Neuronal stem cell (in vitro differentiated cells): ENCODE results near the gene MORN5.
A peak's percentile ranks its signal among the peaks of the same experiment; 100 is the strongest.

Experiments used
- DNase-seq: peaks from one replicate; pipeline ENCODE4 v3.0.0-alpha.2; 2013; ENCODE audit warnings: low spot score
- H2AFZ ChIP-seq: one replicate; pipeline ENCODE4 v1.6.1; 2013; ENCODE audit warnings: mild to moderate bottlenecking, low read length, inconsistent platforms
- H2AK5ac ChIP-seq: 2 replicates; pipeline ENCODE4 v1.6.1; 2013; ENCODE audit warnings: low read depth, mild to moderate bottlenecking, inconsistent platforms, low read length, moderate library complexity, mixed read lengths
- H2BK120ac ChIP-seq: 2 replicates; pipeline ENCODE4 v1.6.1; 2013; ENCODE audit warnings: low read depth, mild to moderate bottlenecking, inconsistent platforms, low read length, moderate library complexity, mixed read lengths
- H2BK12ac ChIP-seq: one replicate; pipeline ENCODE4 v1.6.1; 2013; ENCODE audit warnings: low read length, inconsistent platforms
- H2BK15ac ChIP-seq: 2 replicates; pipeline ENCODE4 v1.6.1; 2013; ENCODE audit warnings: mild to moderate bottlenecking, low read length, inconsistent platforms, mixed read lengths
- H2BK5ac ChIP-seq: one replicate; pipeline ENCODE4 v1.6.1; 2013; ENCODE audit warnings: inconsistent platforms, mild to moderate bottlenecking, low read length, moderate library complexity
- H3K14ac ChIP-seq: one replicate; pipeline ENCODE4 v1.6.1; 2013; ENCODE audit warnings: low read length, inconsistent platforms
- H3K18ac ChIP-seq: 2 replicates; pipeline ENCODE4 v1.6.1; 2013; ENCODE audit warnings: low read length, inconsistent platforms
- H3K23ac ChIP-seq: 2 replicates; pipeline ENCODE4 v1.6.1; 2013; ENCODE audit warnings: low read depth, mild to moderate bottlenecking, mixed read lengths, low read length, inconsistent platforms; ENCODE audit not compliant: poor library complexity
- H3K27ac ChIP-seq: replicated peaks from 3 replicates; pipeline ENCODE4 v1.5.1; 2013; ENCODE audit warnings: low read length, inconsistent platforms
- H3K27me3 ChIP-seq, 3 experiments: 2 replicates each; pipeline ENCODE4 v1.6.1; 2013; ENCODE audit warnings: low read length in 3 of 3, mild to moderate bottlenecking in 2 of 3, inconsistent platforms in 1 of 3, low read depth in 1 of 3, mixed read lengths in 1 of 3, moderate library complexity in 1 of 3; ENCODE audit not compliant: control insufficient read depth in 3 of 3, insufficient read depth in 3 of 3
- H3K36me3 ChIP-seq, 2 donors: replicated peaks in 1 of 2; 2 replicates each; pipeline ENCODE4 v1.6.1; 2013; ENCODE audit warnings: low read length in 2 of 2; ENCODE audit not compliant: control insufficient read depth in 2 of 2, insufficient read depth in 2 of 2
- H3K4ac ChIP-seq: 2 replicates; pipeline ENCODE4 v1.6.1; 2013; ENCODE audit warnings: inconsistent platforms, mild to moderate bottlenecking, low read length, moderate library complexity
- H3K4me1 ChIP-seq, 2 donors: 1 replicate in 1 of 2; 2 replicates in 1 of 2; pipeline ENCODE4 v1.6.1; 2013; ENCODE audit warnings: low read length in 2 of 2, low read depth in 1 of 2; ENCODE audit not compliant: control insufficient read depth in 2 of 2, insufficient read depth in 1 of 2
- H3K4me2 ChIP-seq: one replicate; pipeline ENCODE4 v1.6.1; 2013; ENCODE audit warnings: mild to moderate bottlenecking, low read length, inconsistent platforms; ENCODE audit not compliant: insufficient read depth, poor library complexity, severe bottlenecking
- H3K4me3 ChIP-seq, 2 donors: 2 replicates each; pipeline ENCODE4 v1.5.1; 2013; ENCODE audit warnings: low read length in 2 of 2, mild to moderate bottlenecking in 2 of 2, inconsistent platforms in 1 of 2, moderate library complexity in 1 of 2
- H3K79me1 ChIP-seq: one replicate; pipeline ENCODE4 v1.6.1; 2013; ENCODE audit warnings: low read depth, mild to moderate bottlenecking, inconsistent platforms, low read length, moderate library complexity
- H3K9ac ChIP-seq: one replicate; pipeline ENCODE4 v1.6.1; 2013; ENCODE audit warnings: mild to moderate bottlenecking, low read depth, low read length, inconsistent platforms; ENCODE audit not compliant: poor library complexity
- H3K9me3 ChIP-seq, 2 donors: replicated peaks in 1 of 2; 2 replicates each; pipeline versions ENCODE3 to v1.6.1; 2013; ENCODE audit warnings: low read length in 2 of 2, mild to moderate bottlenecking in 2 of 2, inconsistent platforms in 1 of 2, low read depth in 1 of 2, mixed read lengths in 1 of 2, moderate library complexity in 1 of 2; ENCODE audit not compliant: control insufficient read depth in 2 of 2, insufficient read depth in 1 of 2
- H4K8ac ChIP-seq: one replicate; pipeline ENCODE4 v1.6.1; 2013; ENCODE audit warnings: low read depth, mild to moderate bottlenecking, inconsistent platforms, low read length, moderate library complexity
- H4K91ac ChIP-seq: one replicate; pipeline ENCODE4 v1.6.1; 2013; ENCODE audit warnings: low read length, low read depth, mild to moderate bottlenecking, inconsistent platforms; ENCODE audit not compliant: poor library complexity
- WGBS, 2 donors: extraction: QIAGEN DNeasy Blood & Tissue Kit; methylation state at CpG; one replicate each; pipeline ENCODE4 v1.1.7; 2013; ENCODE audit warnings: missing lambda C conversion rate in 2 of 2, mixed read lengths in 1 of 2; ENCODE audit not compliant: insufficient read length in 2 of 2, insufficient replicate concordance in 1 of 2; ENCODE audit errors: extremely low coverage in 2 of 2; 5-methylcytosine and 5-hydroxymethylcytosine counted together

Gene MORN5

DNA sequence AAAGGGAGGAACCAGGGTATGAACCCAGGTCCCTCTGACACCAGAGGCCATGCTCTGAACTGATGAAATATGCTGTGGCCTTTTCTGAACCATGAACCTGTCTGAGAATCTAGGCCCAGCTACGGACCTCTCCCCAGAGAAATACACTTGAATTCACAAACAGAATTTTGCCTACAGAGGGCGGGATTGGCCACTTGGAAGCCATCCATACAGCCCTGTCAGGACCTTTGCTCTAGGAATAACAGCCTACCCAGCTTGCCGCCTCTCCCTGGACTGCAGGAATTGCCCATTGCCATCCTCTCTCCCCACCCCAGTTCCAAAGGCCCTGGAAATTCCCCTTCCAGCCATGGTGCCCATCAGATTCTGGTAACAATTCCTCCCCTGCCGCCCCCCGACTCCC is 26.6 kb downstream of the MORN5 start:
- Histone ChIP-seq H3K14ac (no peak overlapping the region), H3K9me3 (no peaks in the 10 kb centered on the region), H2BK120ac (no peak overlapping the region), H2BK12ac (no peak overlapping the region), H3K36me3 (no peaks in the 10 kb centered on the region), H2BK5ac (no peak overlapping the region), H3K9ac (no peak overlapping the region), H4K8ac (no peak overlapping the region), H3K4me2 (no peak overlapping the region), H2AK5ac (no peak overlapping the region), H3K4me1 (peaks cover 0 to 2% of the 10 kb centered on the region in 2 donors), H3K27me3 (peaks cover 0 to 57% (median 0%) of the 10 kb centered on the region in 3 experiments), H3K4ac (no peak overlapping the region), H4K91ac (no peak overlapping the region), H3K79me1 (no peaks in the 10 kb centered on the region), H3K27ac (no peak overlapping the region), H2BK15ac (no peak overlapping the region), H3K4me3 (no peak overlapping the region), H3K23ac (no peak overlapping the region), H3K18ac (no peak overlapping the region), H2AFZ (no peak overlapping the region)
- no CpG with 5 or more reads among the region's 5 CpGs for WGBS, 2 donors
- DNase-seq: no peak

DNA sequence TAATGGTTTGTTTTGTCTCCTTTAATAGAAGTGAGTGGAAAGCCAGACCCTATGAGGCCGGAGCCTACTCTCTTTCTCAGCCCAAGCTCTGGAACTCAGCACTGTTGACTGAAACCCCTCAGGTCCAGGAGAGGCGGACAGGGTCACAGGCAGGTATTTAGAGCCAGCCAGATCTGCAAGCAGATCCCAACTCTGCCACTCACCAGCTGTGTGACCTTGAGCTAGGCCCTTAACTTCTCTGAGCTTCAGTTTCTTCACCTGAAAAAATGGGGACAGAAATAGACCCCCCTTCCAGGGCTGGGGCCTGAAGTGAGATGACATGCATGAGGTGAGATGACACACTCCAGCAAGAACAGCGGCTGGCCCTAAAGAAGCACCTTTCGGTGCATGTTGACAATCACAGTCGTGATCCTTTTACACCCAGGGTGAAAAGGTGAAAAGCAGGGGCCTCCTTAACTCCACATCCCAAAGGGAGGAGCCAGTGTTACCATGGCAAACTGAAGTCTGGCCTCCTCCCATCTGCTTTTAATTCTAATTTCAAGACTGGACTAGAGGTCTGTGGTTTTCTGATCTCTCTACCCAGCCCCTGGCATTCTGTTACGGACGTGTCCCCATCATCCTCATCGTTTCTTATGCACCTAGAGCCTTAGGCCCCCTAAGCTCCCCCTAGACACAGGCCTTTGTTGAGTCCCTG is 27.2 kb downstream of the MORN5 start:
- no CpG with 5 or more reads among the region's 8 CpGs for WGBS, 2 donors
- H4K91ac ChIP-seq: no peak overlapping the region
- no peak overlapping the region for H3K9ac ChIP-seq
- no peak overlapping the region for H3K4me2 ChIP-seq
- H4K8ac ChIP-seq: no peak overlapping the region
- no peaks in the 10 kb centered on the region for H3K79me1 ChIP-seq
- H3K36me3 ChIP-seq: no peaks in the 10 kb centered on the region
- H3K4me1 ChIP-seq: peaks cover 0 to 2% of the 10 kb centered on the region in 2 donors
- H3K27ac ChIP-seq: no peak overlapping the region
- H3K9me3 ChIP-seq: no peaks in the 10 kb centered on the region
- DNase-seq: no peak
- no peak overlapping the region for H3K14ac ChIP-seq
- H2AFZ ChIP-seq: no peak overlapping the region
- no peak overlapping the region for H3K4ac ChIP-seq
- H2BK12ac ChIP-seq: no peak overlapping the region
- H3K27me3 ChIP-seq: peaks cover 0 to 63% (median 0%) of the 10 kb centered on the region in 3 experiments
- no peak overlapping the region for H2BK5ac ChIP-seq
- no peak overlapping the region for H2BK120ac ChIP-seq
- H2AK5ac ChIP-seq: no peak overlapping the region
- H2BK15ac ChIP-seq: no peak overlapping the region
- no peak overlapping the region for H3K4me3 ChIP-seq
- H3K23ac ChIP-seq: no peak overlapping the region
- H3K18ac ChIP-seq: no peak overlapping the region

- Histone ChIP-seq H3K9me3 (no peaks in the 10 kb centered on the region), H3K4me2 (no peak overlapping the region), H2BK5ac (no peak overlapping the region), H3K27ac (no peak overlapping the region), H2AFZ (no peak overlapping the region), H2BK15ac (no peak overlapping the region), H3K4me3 (no peak overlapping the region), H3K23ac (no peak overlapping the region), H2BK120ac (no peak overlapping the region), H3K36me3 (no peaks in the 10 kb centered on the region), H3K27me3 (peaks cover 0 to 64% (median 0%) of the 10 kb centered on the region in 3 experiments), H3K79me1 (no peaks in the 10 kb centered on the region), H4K91ac (no peak overlapping the region), H2AK5ac (no peak overlapping the region), H4K8ac (no peak overlapping the region), H3K4ac (no peak overlapping the region), H3K9ac (no peak overlapping the region), H3K18ac (no peak overlapping the region), H3K4me1 (peaks cover 0 to 2% of the 10 kb centered on the region in 2 donors), H3K14ac (peak overlapping the region; percentile 1), H2BK12ac (no peak overlapping the region)
- no CpG with 5 or more reads among the region's 6 CpGs for WGBS, 2 donors
- no peak for DNase-seq
Measured at GRCh38 chr9:122188369-122188768, 28.7 kb downstream of the MORN5 start.

GRCh38 chr9:122190597-122191381 is 31.1 kb downstream of the MORN5 start:
- Histone ChIP-seq H2BK15ac (no peak overlapping the region), H3K14ac (no peak overlapping the region), H3K36me3 (no peaks in the 10 kb centered on the region), H4K8ac (no peak overlapping the region), H3K9ac (no peak overlapping the region), H2BK5ac (no peak overlapping the region), H3K9me3 (no peaks in the 10 kb centered on the region), H4K91ac (no peak overlapping the region), H2AK5ac (peak overlapping the region; percentile 80), H3K23ac (peak overlapping the region; percentile 38), H2BK12ac (no peak overlapping the region), H3K4me3 (peak overlapping the region in 1 of 2 donors; percentile 12), H2AFZ (no peak overlapping the region), H3K18ac (peak overlapping the region; percentile 41), H3K27me3 (peaks cover 0 to 70% (median 0%) of the 10 kb centered on the region in 3 experiments), H3K4ac (no peak overlapping the region), H3K4me1 (peaks cover 0 to 2% of the 10 kb centered on the region in 2 donors), H3K27ac (no peak overlapping the region), H3K79me1 (no peaks in the 10 kb centered on the region), H3K4me2 (no peak overlapping the region), H2BK120ac (no peak overlapping the region)
- WGBS, 2 donors: no CpG with 5 or more reads among the region's 12 CpGs
- no peak for DNase-seq
